ENCODE measurements around the gene CHD9NB.
A peak's percentile ranks its signal among the peaks of the same experiment; 100 is the strongest.

CHD9NB gene

GRCh38 chr16:53059672-53060071 is 7.0 kb upstream of the CHD9NB start:
- Histone ChIP-seq H2BK5ac (ENCODE audit: low read depth, low read length, poor library complexity) (no peak overlapping the region), H2AFZ (ENCODE audit: insufficient read depth, low read length, poor library complexity) (no peak overlapping the region), H3K36me3 (ENCODE audit: control insufficient read depth in 1 of 2, insufficient read depth in 2 of 2, low read length in 2 of 2) (no peaks in the 10 kb centered on the region), H3K79me2 (ENCODE audit: control insufficient read depth, insufficient read depth, low read length, poor library complexity) (peaks cover 4% of the 10 kb centered on the region), H2AK5ac (ENCODE audit: low read length) (no peak overlapping the region), H3K14ac (ENCODE audit: low read length) (no peak overlapping the region), H3K4ac (ENCODE audit: low read depth, low read length) (no peak overlapping the region), H4K91ac (ENCODE audit: low read depth, low read length) (no peak overlapping the region), H2BK120ac (ENCODE audit: insufficient read depth, low read length, poor library complexity) (no peak overlapping the region), H2BK12ac (ENCODE audit: low read length) (no peak overlapping the region), H4K8ac (ENCODE audit: low read depth, low read length) (no peak overlapping the region), H3K27ac (ENCODE audit: low read depth, low read length) (no peak overlapping the region), H3K9me3 (ENCODE audit: insufficient read depth, low read depth, low read length) (no peaks in the 10 kb centered on the region), H3K4me2 (ENCODE audit: low read length) (no peak overlapping the region), H3K4me1 (ENCODE audit: control insufficient read depth in 1 of 2, insufficient read depth in 2 of 2, low read length in 2 of 2) (peaks cover 5 to 7% of the 10 kb centered on the region in 2 experiments), H3K27me3 (ENCODE audit: insufficient read depth, low read length) (no peaks in the 10 kb centered on the region), H3K18ac (ENCODE audit: low read length) (no peak overlapping the region), H3K23ac (ENCODE audit: low read length) (no peak overlapping the region), H3K79me1 (ENCODE audit: low read length) (peaks cover 10% of the 10 kb centered on the region), H3K9ac (ENCODE audit: low read length) (no peak overlapping the region), H3K4me3 (ENCODE audit: low read depth, low read length) (no peak overlapping the region), H4K12ac (ENCODE audit: low read depth, low read length) (no peak overlapping the region)
- no peak for DNase-seq
- WGBS (ENCODE audit: extremely low coverage, insufficient coverage, insufficient read length) = no CpG with 5 or more reads among the region's 7 CpGs

DNA sequence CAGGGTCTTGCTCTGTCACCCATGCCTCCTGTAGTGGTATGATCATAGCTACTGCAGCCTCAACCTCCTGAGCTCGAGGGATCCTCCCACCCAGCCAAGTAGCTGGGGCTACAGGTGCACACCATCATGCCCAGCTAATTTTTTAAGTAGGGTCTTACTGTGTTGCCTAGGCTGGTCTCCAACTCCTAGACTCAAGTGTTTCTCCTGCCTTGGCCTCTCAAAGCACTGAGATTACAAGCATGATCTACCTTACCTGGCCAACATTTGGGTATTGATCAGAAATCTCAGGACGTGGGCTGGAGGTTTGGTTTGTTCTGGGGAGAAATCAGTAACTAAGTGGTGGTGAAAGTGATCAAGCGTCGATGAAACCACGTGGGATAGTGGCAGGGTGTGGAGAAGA is 6.2 kb upstream of the CHD9NB start:
- H2AK5ac ChIP-seq (ENCODE audit: low read length) = no peak overlapping the region
- H3K79me1 ChIP-seq (ENCODE audit: low read length) = peaks cover 14% of the 10 kb centered on the region
- H2BK5ac ChIP-seq (ENCODE audit: low read depth, low read length, poor library complexity) = no peak overlapping the region
- no peak overlapping the region for H3K18ac ChIP-seq (ENCODE audit: low read length)
- no peak for DNase-seq
- no peak overlapping the region for H4K8ac ChIP-seq (ENCODE audit: low read depth, low read length)
- no peak overlapping the region for H2BK12ac ChIP-seq (ENCODE audit: low read length)
- no peak overlapping the region for H4K91ac ChIP-seq (ENCODE audit: low read depth, low read length)
- no peak overlapping the region for H2BK120ac ChIP-seq (ENCODE audit: insufficient read depth, low read length, poor library complexity)
- no peak overlapping the region for H3K4ac ChIP-seq (ENCODE audit: low read depth, low read length)
- no peak overlapping the region for H3K4me3 ChIP-seq (ENCODE audit: low read depth, low read length)
- no CpG with 5 or more reads among the region's 5 CpGs for WGBS (ENCODE audit: extremely low coverage, insufficient coverage, insufficient read length)
- H2AFZ ChIP-seq (ENCODE audit: insufficient read depth, low read length, poor library complexity) = no peak overlapping the region
- H3K4me1 ChIP-seq (ENCODE audit: control insufficient read depth in 1 of 2, insufficient read depth in 2 of 2, low read length in 2 of 2) = peaks cover 5 to 11% of the 10 kb centered on the region in 2 experiments
- no peak overlapping the region for H3K9ac ChIP-seq (ENCODE audit: low read length)
- no peak overlapping the region for H4K12ac ChIP-seq (ENCODE audit: low read depth, low read length)
- peaks cover 5% of the 10 kb centered on the region for H3K79me2 ChIP-seq (ENCODE audit: control insufficient read depth, insufficient read depth, low read length, poor library complexity)
- no peak overlapping the region for H3K27ac ChIP-seq (ENCODE audit: low read depth, low read length)
- H3K14ac ChIP-seq (ENCODE audit: low read length) = no peak overlapping the region
- H3K23ac ChIP-seq (ENCODE audit: low read length) = no peak overlapping the region
- no peaks in the 10 kb centered on the region for H3K36me3 ChIP-seq (ENCODE audit: control insufficient read depth in 1 of 2, insufficient read depth in 2 of 2, low read length in 2 of 2)
- H3K9me3 ChIP-seq (ENCODE audit: insufficient read depth, low read depth, low read length) = no peaks in the 10 kb centered on the region
- no peaks in the 10 kb centered on the region for H3K27me3 ChIP-seq (ENCODE audit: insufficient read depth, low read length)
- no peak overlapping the region for H3K4me2 ChIP-seq (ENCODE audit: low read length)

DNA sequence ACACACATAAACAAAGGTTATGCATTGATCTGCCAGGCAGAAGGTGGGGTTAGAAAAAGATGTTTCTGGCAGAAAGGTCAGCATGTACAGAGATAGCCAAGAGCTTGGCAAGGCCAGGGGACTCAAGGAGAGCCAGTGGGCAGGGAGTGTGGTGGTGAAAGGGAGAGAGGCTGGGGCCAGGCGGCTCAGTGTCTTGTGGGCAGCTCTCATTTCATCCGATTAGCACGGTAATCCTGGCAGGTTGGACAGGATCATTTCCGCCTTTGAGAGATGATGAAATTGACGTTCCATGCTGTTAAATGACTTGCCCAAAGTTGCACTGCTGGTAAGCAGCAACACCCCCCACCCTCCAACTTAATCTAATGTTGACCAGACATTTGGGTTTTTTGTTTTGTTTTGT is 5.7 kb upstream of the CHD9NB start:
- Histone ChIP-seq H3K4ac (ENCODE audit: low read depth, low read length) (no peak overlapping the region), H3K79me1 (ENCODE audit: low read length) (peaks cover 14% of the 10 kb centered on the region), H2BK12ac (ENCODE audit: low read length) (peak overlapping the region; percentile 0), H4K12ac (ENCODE audit: low read depth, low read length) (no peak overlapping the region), H3K14ac (ENCODE audit: low read length) (no peak overlapping the region), H3K4me1 (ENCODE audit: control insufficient read depth in 1 of 2, insufficient read depth in 2 of 2, low read length in 2 of 2) (peaks cover 5 to 11% of the 10 kb centered on the region in 2 experiments), H2AFZ (ENCODE audit: insufficient read depth, low read length, poor library complexity) (no peak overlapping the region), H3K23ac (ENCODE audit: low read length) (no peak overlapping the region), H3K4me3 (ENCODE audit: low read depth, low read length) (no peak overlapping the region), H3K4me2 (ENCODE audit: low read length) (no peak overlapping the region), H4K8ac (ENCODE audit: low read depth, low read length) (no peak overlapping the region), H3K9me3 (ENCODE audit: insufficient read depth, low read depth, low read length) (no peaks in the 10 kb centered on the region), H3K36me3 (ENCODE audit: control insufficient read depth in 1 of 2, insufficient read depth in 2 of 2, low read length in 2 of 2) (no peaks in the 10 kb centered on the region), H2BK5ac (ENCODE audit: low read depth, low read length, poor library complexity) (no peak overlapping the region), H3K27ac (ENCODE audit: low read depth, low read length) (no peak overlapping the region), H2BK120ac (ENCODE audit: insufficient read depth, low read length, poor library complexity) (no peak overlapping the region), H3K9ac (ENCODE audit: low read length) (no peak overlapping the region), H3K27me3 (ENCODE audit: insufficient read depth, low read length) (no peaks in the 10 kb centered on the region), H4K91ac (ENCODE audit: low read depth, low read length) (peak overlapping the region; percentile 2), H3K18ac (ENCODE audit: low read length) (no peak overlapping the region), H2AK5ac (ENCODE audit: low read length) (no peak overlapping the region), H3K79me2 (ENCODE audit: control insufficient read depth, insufficient read depth, low read length, poor library complexity) (peaks cover 5% of the 10 kb centered on the region)
- DNase-seq = no peak
- WGBS (ENCODE audit: extremely low coverage, insufficient coverage, insufficient read length) = no CpG with 5 or more reads among the region's 5 CpGs

DNA sequence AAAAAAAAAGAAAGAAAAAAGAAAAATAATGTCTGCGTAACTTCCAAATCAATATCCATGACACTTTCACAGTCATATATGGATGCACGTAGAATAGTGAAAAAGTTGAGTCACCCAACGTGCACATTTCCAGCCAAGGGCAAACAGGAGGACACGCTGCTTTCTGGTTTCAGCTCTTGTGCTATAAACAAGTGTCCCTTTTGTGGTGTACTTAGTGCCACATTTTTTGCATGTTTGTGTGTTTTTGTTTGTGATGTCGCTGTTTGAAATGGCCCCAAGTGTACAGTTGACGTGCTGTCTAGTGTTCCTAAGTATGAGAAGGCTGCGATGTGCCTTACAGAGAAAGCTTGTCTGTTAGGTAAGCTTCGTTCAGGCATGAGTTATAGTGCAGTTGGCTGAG is 5.0 kb upstream of the CHD9NB start:
- Histone ChIP-seq H3K9ac (ENCODE audit: low read length) (no peak overlapping the region), H4K8ac (ENCODE audit: low read depth, low read length) (no peak overlapping the region), H2BK12ac (ENCODE audit: low read length) (no peak overlapping the region), H2AFZ (ENCODE audit: insufficient read depth, low read length, poor library complexity) (no peak overlapping the region), H2BK5ac (ENCODE audit: low read depth, low read length, poor library complexity) (no peak overlapping the region), H3K4me1 (ENCODE audit: control insufficient read depth in 1 of 2, insufficient read depth in 2 of 2, low read length in 2 of 2) (peaks cover 6 to 12% of the 10 kb centered on the region in 2 experiments), H3K18ac (ENCODE audit: low read length) (no peak overlapping the region), H3K27me3 (ENCODE audit: insufficient read depth, low read length) (no peaks in the 10 kb centered on the region), H3K23ac (ENCODE audit: low read length) (no peak overlapping the region), H3K4me3 (ENCODE audit: low read depth, low read length) (no peak overlapping the region), H3K79me2 (ENCODE audit: control insufficient read depth, insufficient read depth, low read length, poor library complexity) (peaks cover 5% of the 10 kb centered on the region), H2AK5ac (ENCODE audit: low read length) (no peak overlapping the region), H3K36me3 (ENCODE audit: control insufficient read depth in 1 of 2, insufficient read depth in 2 of 2, low read length in 2 of 2) (no peaks in the 10 kb centered on the region), H4K12ac (ENCODE audit: low read depth, low read length) (no peak overlapping the region), H3K4me2 (ENCODE audit: low read length) (no peak overlapping the region), H3K4ac (ENCODE audit: low read depth, low read length) (no peak overlapping the region), H3K14ac (ENCODE audit: low read length) (no peak overlapping the region), H4K91ac (ENCODE audit: low read depth, low read length) (no peak overlapping the region), H3K79me1 (ENCODE audit: low read length) (peaks cover 14% of the 10 kb centered on the region), H3K9me3 (ENCODE audit: insufficient read depth, low read depth, low read length) (no peaks in the 10 kb centered on the region), H2BK120ac (ENCODE audit: insufficient read depth, low read length, poor library complexity) (no peak overlapping the region), H3K27ac (ENCODE audit: low read depth, low read length) (no peak overlapping the region)
- no peak for DNase-seq
- no CpG with 5 or more reads among the region's 8 CpGs for WGBS (ENCODE audit: extremely low coverage, insufficient coverage, insufficient read length)
